Endometrial microvascular endothelial cells (primary cell): ENCODE measurements around the gene SLC9A2. TPM values are rescaled to one million over a fixed set of nuclear protein-coding genes. Genes with fewer than 3 reads are reported as not detected.

Source experiments
- in situ Hi-C: cut with HindIII; loops from 2 replicates; pipeline ENCODE4 v1.10.0; 2017; ENCODE audit warnings: low sequenced_read_pairs, low pct_unique_long_range_greater_than_20kb; ENCODE audit errors: inconsistent ontology term
- total RNA-seq: library from RNA; depleted of rRNA; stranded (reverse); fragments of >200 nt; gene quantifications from one replicate; pipeline ENCODE4 v1.2.3, GENCODE V29; 2015; ENCODE audit errors: inconsistent ontology term

Gene SLC9A2
- total RNA-seq, 1 donor from 2014 or later: not detected

GRCh38 chr2:102663381-102663780 is 44.0 kb downstream of the SLC9A2 start:
- in situ Hi-C loops: no loop called here

GRCh38 chr2:102664471-102664909 is 45.1 kb downstream of the SLC9A2 start:
- in situ Hi-C loops: no loop called here

GRCh38 chr2:102667072-102667471 is 47.7 kb downstream of the SLC9A2 start:
- in situ Hi-C loops: no loop called here

GRCh38 chr2:102668171-102668570 is 48.8 kb downstream of the SLC9A2 start:
- in situ Hi-C loops: no loop called here

GRCh38 chr2:102669401-102669800 is 50.0 kb downstream of the SLC9A2 start:
- in situ Hi-C loops: no loop called here

GRCh38 chr2:102672107-102672776 is 52.9 kb downstream of the SLC9A2 start:
- in situ Hi-C loops: no loop called here

- in situ Hi-C loops: no loop called here
Measured at GRCh38 chr2:102674370-102674769, 55.0 kb downstream of the SLC9A2 start.

GRCh38 chr2:102674836-102675235 is 55.5 kb downstream of the SLC9A2 start:
- in situ Hi-C loops: no loop called here

- in situ Hi-C loops: no loop called here
Measured at GRCh38 chr2:102677244-102678215, 58.2 kb downstream of the SLC9A2 start.

GRCh38 chr2:102678442-102678841 is 59.1 kb downstream of the SLC9A2 start:
- in situ Hi-C loops: no loop called here

GRCh38 chr2:102686479-102687439 is 67.4 kb downstream of the SLC9A2 start:
- in situ Hi-C loops: no loop called here

GRCh38 chr2:102690012-102690411 is 70.7 kb downstream of the SLC9A2 start:
- in situ Hi-C loops: no loop called here

GRCh38 chr2:102696463-102696862 is 77.1 kb downstream of the SLC9A2 start:
- in situ Hi-C loops: no loop called here

GRCh38 chr2:102698369-102699111 is 79.2 kb downstream of the SLC9A2 start:
- in situ Hi-C loops: no loop called here

- in situ Hi-C loops: no loop called here
Measured at GRCh38 chr2:102703305-102703704, 84.0 kb downstream of the SLC9A2 start.

- in situ Hi-C loops: no loop called here
Measured at GRCh38 chr2:102703748-102704147, 84.4 kb downstream of the SLC9A2 start.

GRCh38 chr2:102704531-102704930 is 85.2 kb downstream of the SLC9A2 start:
- in situ Hi-C loops: no loop called here
